Right atrium auricular region (tissue), 2 donors: ENCODE results near the gene ZNF782. TPM values are rescaled to one million over a fixed set of nuclear protein-coding genes. Genes with fewer than 3 reads are reported as not detected.
"Not testable (repeated sequence)": the region's sequence is repeated elsewhere in the genome, so short reads cannot be mapped to it uniquely, and the experiment has no call there.

Experiments
- DNase-seq: peaks from one replicate; pipeline ENCODE4 v3.0.0-alpha.2; 2019; ENCODE audit warnings: low spot score
- H3K27ac ChIP-seq, 2 donors: fragments of 200-600 bp; sonication (generic); 1 replicate in 1 of 2; 2 replicates in 1 of 2; pipeline ENCODE4 v1.5.1; 2016 to 2019
- H3K27me3 ChIP-seq, 2 donors: fragments of 200-600 bp; sonication (generic); one replicate each; pipeline versions ENCODE4 v1.5.1 to v1.6.0; 2017 to 2019
- H3K36me3 ChIP-seq: fragments of 200-600 bp; sonication (generic); one replicate; pipeline ENCODE4 v1.5.1; 2016
- H3K4me1 ChIP-seq, 2 donors: fragments of 200-600 bp; sonication (generic); one replicate each; pipeline versions ENCODE4 v1.5.1 to v1.6.0; 2017 to 2019
- H3K4me3 ChIP-seq, 2 donors: fragments of 200-600 bp; sonication (generic); 1 replicate in 1 of 2; 2 replicates in 1 of 2; pipeline ENCODE4 v1.5.1; 2017 to 2019; ENCODE audit warnings: mild to moderate bottlenecking in 1 of 2, moderate library complexity in 1 of 2
- H3K9me3 ChIP-seq, 2 donors: fragments of 200-600 bp; sonication (generic); one replicate each; pipeline ENCODE4 v1.5.1; 2019
- CTCF ChIP-seq, 2 donors: fragments of 200-600 bp; sonication (generic); IDR thresholded peaks; one replicate each; pipeline ENCODE4 v1.5.1; 2019; ENCODE audit warnings: antibody characterized with exemption in 2 of 2
- total RNA-seq, 2 donors: library from RNA; depleted of rRNA; stranded (reverse); fragments of >200 nt; gene quantifications; one replicate each; pipeline ENCODE4 v1.1.0, GENCODE V29; 2016

ZNF782 gene
- total RNA-seq, 2 donors from 2014 or later = 4.6 to 5.5 TPM

DNA sequence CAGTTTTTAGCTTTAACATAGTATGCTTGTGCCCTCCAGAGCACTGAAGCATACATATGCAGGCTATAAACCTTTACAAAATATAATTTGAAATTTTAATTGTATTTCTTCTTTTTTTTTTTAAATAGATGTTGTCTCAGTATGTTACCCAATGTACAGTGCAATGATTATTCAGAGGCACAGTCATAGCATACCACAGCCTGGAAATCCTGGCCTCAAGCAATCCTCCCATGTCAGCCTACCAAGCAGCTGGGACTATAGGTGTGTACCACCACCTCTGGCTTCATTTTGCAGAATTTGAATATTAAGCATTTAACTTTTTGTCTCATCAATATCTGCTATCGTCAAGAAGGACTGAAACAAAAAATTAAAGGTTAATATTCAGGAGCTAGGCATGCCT is 16.9 kb upstream of the ZNF782 start:
- TF ChIP-seq CTCF (IDR thresholded peaks at IDR 0.05) = no peak
- peaks cover 0 to 10% of the 10 kb centered on the region in 2 donors for H3K4me1 ChIP-seq

DNA sequence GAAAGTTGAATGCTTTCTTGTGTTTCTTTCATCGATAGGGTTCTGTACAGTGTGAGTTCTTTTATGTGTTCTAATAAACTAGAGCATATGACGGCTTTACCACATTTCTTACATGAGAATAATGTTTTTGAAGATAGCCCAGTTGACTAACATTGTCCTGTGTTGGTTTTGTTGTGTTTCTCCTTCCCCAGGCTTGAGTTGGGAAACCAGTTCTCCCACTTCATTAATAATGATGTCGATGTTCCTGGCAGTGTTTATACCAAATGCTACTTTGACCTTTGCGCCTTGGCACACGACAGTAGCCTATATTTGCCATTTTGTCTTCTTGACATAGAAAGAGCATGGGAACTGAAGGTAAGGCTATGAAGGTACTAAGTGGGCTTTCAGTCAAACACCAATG is 14.4 kb upstream of the ZNF782 start:
- no peak overlapping the region for H3K4me3 ChIP-seq
- H3K4me1 ChIP-seq = no peaks in the 10 kb centered on the region
- H3K27me3 ChIP-seq = no peaks in the 10 kb centered on the region
- no peaks in the 10 kb centered on the region for H3K36me3 ChIP-seq
- no peak overlapping the region for H3K27ac ChIP-seq
- no peak for DNase-seq
- H3K9me3 ChIP-seq = no peaks in the 10 kb centered on the region
- no peak for TF ChIP-seq CTCF (IDR thresholded peaks at IDR 0.05)

More for the DNA sequence above, 16.9 kb upstream of the ZNF782 start:
- no peaks in the 10 kb centered on the region for H3K9me3 ChIP-seq
- H3K36me3 ChIP-seq = no peaks in the 10 kb centered on the region
- no peak overlapping the region for H3K27ac ChIP-seq
- DNase-seq = no peak
- H3K4me3 ChIP-seq = no peak overlapping the region
- no peaks in the 10 kb centered on the region for H3K27me3 ChIP-seq

DNA sequence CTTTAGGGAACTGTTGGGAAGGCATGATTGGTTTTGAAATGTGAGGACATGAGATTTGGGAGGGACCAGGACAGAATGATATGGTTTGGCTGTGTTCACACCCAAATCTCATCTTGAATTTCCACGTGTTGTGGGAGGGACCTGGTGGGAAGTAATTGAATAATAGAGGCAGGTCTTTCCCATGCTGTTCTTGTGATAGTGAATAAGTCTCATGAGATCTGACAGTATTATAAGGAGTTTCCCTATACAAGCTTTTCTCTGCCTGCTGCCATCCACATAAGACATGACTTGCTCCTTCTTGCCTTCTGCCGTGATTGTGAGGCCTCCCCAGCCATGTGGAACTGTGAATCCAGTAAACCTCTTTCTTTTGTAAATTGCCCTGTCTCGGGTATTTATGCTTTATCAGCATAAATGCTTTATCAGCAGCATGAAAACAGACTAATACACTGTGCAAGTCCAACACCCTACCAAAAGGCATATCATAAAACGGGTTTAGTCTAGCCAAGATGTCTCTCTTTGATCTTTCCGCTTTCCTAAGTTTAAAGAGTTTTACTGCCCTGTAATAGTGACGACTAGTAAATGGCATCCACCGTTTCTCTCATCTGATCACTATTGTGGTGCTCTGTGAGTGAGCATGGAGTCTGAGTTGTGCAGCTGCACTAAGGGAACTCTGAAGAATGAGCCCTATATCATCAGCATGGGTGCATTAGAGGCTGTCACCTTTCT is 12.9 kb upstream of the ZNF782 start:
- Histone ChIP-seq H3K36me3 (no peaks in the 10 kb centered on the region), H3K27ac (no peak overlapping the region), H3K27me3 (no peaks in the 10 kb centered on the region), H3K4me1 (no peaks in the 10 kb centered on the region), H3K4me3 (no peak overlapping the region), H3K9me3 (no peaks in the 10 kb centered on the region)
- TF ChIP-seq CTCF (IDR thresholded peaks at IDR 0.05) = no peak
- DNase-seq = no peak

GRCh38 chr9:96865240-96865639 is 10.9 kb upstream of the ZNF782 start:
- not testable (repeated sequence) for H3K4me1 ChIP-seq, H3K27ac ChIP-seq, H3K4me3 ChIP-seq, H3K9me3 ChIP-seq, H3K27me3 ChIP-seq, H3K36me3 ChIP-seq, DNase-seq

DNA sequence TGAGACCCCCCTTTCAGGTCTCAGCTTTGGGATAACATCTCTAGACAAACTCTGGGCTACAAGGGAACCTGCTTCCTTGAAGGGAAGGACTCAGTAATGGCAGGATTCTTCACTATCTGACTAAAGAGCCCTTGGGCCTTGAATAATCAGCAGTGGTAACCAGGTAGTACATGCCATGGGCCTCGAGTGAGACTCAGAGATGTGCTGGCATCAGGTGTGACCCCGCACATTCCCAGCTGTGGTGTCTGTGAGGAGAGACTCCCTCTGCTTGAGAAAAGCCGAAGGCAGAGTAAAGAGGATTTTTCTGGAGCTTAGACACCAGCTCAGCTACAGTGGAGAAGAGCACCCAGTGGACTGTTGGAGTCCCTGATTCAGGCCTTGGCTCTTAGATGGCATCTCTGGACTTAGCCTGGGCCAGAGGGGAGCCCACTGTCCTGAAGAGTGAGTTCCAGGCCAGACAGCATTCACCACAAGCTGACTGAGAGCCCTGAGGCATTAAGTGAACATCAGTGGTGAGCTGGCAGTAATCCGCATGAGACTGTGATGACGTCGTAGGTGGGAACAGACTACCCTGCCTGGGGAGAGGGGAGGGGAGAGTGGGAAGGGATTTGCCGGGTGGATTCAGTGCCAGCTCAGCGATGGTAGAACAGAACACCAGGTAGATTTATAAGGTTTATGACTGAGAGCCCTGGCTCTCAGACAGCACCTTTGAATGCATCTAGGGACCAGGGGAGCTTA is 5.3 kb upstream of the ZNF782 start:
- DNase-seq = no peak
- H3K4me1 ChIP-seq = peaks cover 0 to 4% of the 10 kb centered on the region in 2 donors
- TF ChIP-seq CTCF (IDR thresholded peaks at IDR 0.05) = no peak
- no peaks in the 10 kb centered on the region for H3K27me3 ChIP-seq
- no peak overlapping the region for H3K4me3 ChIP-seq
- H3K27ac ChIP-seq = no peak overlapping the region
- no peaks in the 10 kb centered on the region for H3K36me3 ChIP-seq
- H3K9me3 ChIP-seq = no peaks in the 10 kb centered on the region

DNA sequence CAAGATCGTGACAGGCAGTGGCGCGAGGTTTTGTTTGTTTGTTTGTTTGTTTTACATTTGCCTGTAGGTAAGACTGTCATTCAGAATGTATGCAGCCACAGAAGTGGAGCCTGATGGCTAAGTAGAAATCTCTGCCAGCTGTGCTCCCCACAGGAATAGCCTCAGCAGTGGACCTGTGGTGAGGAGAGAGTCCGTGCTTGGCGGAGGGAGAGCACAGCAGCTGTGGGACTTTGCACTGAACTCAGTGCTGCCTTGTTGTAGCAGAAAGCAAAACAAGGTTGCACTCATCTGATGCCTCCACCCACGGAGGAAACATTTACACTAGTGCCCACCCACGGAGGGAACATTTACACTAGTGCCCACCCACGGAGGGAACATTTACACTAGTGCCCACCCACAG is 4.4 kb upstream of the ZNF782 start:
- H3K4me1 ChIP-seq = peaks cover 0 to 4% of the 10 kb centered on the region in 2 donors
- H3K27ac ChIP-seq = no peak overlapping the region
- no peak for DNase-seq
- H3K36me3 ChIP-seq = no peaks in the 10 kb centered on the region
- no peaks in the 10 kb centered on the region for H3K9me3 ChIP-seq
- H3K27me3 ChIP-seq = no peaks in the 10 kb centered on the region
- TF ChIP-seq CTCF (IDR thresholded peaks at IDR 0.05) = no peak
- H3K4me3 ChIP-seq = no peak overlapping the region
